Cardiac septum (tissue), 1 donor: ENCODE measurements around the gene NEUROD6. TPM values are rescaled to one million over a fixed set of nuclear protein-coding genes. Genes with fewer than 3 reads are reported as not detected.

Source experiments
- DNase-seq: peaks from one replicate; pipeline ENCODE4 v3.0.0-alpha.2; 2020; ENCODE audit warnings: low spot score
- intact Hi-C: fragments of 100-400 bp; cut with DNase I; formaldehyde crosslinking; loops from one replicate; pipeline ENCODE4 v1.14.0; 2022
- total RNA-seq: library from RNA; stranded (reverse); fragmentation: NEBNext Ultra II Directional; extraction: Animal tissue kit (Norgen Biotek cat#: 25700); gene quantifications from one replicate; pipeline ENCODE4 v1.2.1, GENCODE V29; 2021
- donor health status: DM: no; HTN: no; CAD: no.

NEUROD6 gene
- total RNA-seq, 1 donor from 2014 or later = not detected

DNA sequence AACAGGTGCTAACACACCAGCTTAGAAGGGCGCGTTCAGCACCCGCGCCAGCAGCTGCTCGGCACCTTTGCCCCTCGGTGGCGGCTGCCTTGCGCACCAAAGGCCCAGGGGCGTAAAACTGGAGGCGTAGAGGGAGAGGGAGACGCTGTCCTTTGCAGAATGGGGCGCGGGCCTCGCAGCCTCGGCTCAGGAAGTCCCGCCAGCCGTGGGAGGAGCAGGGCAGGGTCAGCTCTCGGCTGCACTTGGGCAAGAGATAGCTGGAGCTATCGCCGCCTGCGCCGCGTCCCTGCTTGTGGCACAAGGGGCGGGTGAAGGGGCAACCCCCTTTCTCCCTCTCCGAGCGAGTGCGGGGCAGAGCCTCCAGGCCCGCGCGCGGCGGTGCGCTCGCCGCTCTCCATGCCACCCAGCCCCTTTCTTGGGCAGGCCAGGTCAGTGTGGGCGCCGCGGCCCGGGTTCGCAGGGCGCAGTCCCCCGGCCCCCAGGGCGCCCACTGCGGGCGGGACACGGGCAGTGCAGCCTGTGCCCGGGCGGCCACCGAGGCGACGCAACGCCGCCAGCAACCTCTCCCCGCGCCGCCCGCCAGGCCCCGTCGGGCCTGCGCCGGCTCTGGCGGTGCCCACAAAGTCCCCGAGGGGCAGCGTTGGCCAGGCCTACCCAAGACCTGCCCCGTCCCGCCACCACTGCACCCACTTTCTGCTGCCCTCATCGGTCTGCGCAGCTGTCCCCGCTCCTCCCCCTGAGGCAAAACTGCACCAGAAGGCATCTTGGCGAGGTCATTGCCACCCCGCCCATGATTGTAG, 4.1 kb downstream of the NEUROD6 start:
- no peak for DNase-seq
- intact Hi-C loops = no loop called here

DNA sequence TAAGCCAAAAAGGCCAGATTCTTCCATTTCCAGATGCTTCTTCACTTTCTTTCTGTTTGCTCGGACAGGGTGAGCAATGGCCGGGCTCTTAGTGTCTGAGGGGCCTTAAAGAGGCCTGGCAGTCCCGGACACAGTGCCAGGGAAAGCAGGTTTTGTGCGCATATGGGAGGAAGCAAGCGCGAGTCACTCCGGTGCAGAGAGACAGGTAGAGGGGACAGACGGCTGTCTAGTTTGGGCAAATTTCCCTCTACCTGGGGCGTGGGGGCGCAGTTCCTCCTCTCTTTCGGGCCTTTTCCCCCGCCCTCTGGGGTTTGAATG, 4.7 kb downstream of the NEUROD6 start:
- intact Hi-C loops = no loop called here
- no peak for DNase-seq

DNA sequence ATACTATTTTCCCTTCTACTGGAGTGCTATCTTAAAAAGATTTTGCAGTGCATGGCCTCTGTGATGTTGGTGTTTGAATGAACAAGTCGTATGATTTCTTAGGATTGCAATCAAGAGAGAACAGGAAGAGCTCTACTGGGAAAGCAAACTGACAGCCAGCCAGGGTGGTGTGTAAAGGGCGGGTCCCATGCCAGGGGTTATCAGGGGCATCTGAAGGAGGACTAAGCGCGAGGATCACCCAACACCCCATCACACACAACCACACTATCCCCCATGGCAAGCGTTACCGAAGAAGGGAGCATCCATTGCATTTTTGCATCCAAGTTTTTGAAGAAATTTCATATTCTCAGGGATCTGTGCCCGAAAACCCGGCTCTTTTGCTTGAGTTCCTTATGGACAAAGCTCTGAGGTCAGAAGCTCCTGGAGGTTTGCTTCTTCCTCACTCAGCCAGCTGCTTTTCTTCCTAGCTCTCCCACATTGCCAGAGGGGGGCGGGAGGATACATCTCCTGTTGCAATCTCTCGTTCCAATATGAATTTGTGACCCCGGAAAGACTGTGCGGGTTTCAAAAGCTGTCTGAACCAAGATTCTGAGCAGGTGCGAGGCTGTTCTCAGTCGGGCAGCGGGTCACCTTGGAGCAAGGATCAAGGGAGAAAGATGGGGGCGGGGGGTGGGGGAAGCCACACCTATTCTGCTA, 5.2 kb downstream of the NEUROD6 start:
- intact Hi-C loops = no loop called here

DNA sequence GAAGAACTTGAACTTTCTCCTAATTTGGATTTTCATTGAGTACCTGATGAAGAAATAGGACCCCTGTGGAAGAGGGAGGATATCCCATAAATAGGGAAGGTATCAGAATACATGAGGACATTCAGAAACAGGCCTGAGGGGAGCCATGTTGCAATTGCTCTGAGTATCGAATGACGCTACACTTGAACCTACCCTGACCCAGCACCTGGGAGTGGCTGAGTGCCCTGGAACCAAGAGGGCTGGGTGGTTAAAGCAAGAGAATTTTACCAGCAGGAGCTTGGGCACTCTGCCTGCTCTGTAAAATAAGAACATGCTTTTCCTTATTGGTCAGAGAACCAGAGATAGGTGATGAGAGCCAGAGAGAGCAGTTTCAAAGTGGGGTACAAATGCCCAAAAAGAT, 7.2 kb downstream of the NEUROD6 start:
- intact Hi-C loops = no loop called here
- no peak for DNase-seq

More for the DNA sequence above, 5.2 kb downstream of the NEUROD6 start:
- no peak for DNase-seq

DNA sequence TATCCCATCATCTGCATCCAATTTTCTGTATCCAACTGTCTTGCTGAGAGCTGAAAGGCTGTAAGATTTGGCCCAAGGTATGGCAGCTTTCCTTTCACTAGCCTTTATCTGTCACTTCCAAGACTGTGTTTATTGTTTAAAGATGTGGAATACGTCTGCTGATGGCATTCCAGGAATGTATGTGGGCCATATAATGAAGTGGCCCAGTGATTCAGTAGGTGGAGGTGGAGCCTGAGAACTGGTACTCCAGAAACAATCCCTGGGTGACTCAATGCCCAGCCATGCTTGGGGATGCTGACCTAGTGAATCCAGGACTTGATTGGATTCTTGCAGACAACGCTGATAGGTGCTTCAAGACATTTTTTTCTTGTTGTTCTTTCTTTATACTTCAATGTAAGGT, 13.5 kb downstream of the NEUROD6 start:
- intact Hi-C loops = no loop called here
- DNase-seq = no peak

DNA sequence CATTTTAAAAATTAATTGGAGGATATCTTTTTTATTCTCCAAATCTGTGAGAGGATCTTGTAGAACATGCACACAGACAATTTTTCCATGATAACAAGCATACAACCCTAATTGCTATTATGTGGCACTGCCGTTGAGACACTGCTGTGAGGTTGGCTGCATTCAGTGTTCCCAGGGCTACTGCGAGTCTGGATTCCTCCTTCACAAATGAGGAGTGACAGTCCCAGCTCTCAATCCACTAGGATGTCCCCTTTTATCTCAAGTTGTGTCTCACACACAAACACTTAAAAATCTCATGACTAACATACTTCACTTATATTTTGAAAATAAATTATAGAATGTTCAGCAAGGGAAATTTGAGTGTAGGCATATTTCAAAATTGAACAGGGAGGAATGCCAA, 14.1 kb downstream of the NEUROD6 start:
- DNase-seq = no peak
- intact Hi-C loops = no loop called here

DNA sequence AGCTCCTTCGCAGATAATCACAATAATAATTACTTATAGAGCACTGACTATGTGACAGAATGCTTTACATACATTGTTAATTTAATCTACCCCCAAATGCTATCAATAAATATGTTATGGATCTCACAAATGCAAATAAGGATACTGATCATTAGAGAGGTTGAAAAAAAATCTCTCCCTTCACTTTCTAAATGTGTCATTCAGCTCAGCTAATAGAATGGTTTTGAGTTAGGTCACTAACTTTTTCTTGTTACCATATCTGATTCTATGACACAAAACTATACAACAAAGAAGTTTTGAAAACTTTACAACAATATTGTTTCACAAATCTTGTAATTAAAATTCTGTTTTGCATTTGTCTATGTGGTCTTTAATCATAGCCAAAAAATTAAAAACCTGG, 17.4 kb downstream of the NEUROD6 start:
- no peak for DNase-seq
- intact Hi-C loops = no loop called here

DNA sequence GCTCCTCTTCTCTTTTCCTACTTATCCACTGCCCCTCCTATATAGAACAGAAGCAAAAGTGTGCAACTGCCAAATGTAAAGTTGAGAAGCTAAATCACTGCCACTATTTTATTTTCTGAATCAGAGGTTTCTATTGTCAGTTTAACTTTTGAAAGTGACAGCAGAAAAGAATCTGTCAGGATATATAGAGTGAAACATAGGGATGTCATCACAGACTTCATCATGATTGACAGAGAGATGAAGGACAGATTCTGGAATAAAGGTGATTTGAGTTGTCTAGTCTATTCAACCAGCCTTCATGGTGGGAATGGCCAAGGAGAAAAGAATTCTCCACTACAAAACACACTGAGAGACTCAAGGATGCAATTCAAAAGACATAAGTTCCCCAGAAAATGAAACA, 19.9 kb downstream of the NEUROD6 start:
- DNase-seq = no peak
- intact Hi-C loops = no loop called here

DNA sequence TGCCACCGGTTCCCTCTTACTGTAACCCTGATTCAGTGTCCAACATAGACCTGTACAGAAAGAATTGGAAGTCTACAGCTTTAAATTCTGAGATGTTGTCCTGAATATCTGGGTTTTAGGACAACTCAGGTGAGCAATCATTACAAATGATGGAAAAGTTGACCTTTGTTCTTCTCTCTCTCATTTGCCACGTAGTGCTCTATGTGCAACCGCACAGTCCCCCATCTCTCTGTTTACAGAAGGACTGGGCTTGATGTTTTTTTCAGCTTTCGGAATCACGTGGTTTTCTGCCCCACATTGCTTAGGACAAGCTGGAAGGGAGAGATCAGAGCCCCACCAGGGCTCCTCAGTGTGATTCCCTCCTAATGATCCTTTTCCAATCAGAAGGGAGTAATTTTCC, 22.2 kb downstream of the NEUROD6 start:
- DNase-seq = no peak
- intact Hi-C loops = no loop called here

DNA sequence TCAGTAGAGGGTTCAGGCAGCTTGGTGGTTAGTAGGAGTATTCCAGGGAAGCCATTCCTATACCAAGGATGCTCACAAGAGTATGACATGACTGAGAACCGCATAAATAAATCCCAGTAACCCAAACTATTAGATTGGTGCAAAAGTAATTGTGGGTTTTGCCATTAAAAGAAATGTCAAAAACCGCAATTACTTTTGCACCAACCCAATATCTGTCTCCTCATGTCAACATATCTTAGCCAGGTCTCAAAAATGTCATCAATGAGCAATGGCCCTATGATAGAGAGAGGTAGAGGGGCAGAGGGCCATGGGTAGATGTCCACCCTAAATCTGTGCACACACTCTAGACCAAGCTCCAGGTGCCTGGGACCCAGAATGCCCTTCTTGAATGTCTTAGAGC, 23.6 kb downstream of the NEUROD6 start:
- intact Hi-C loops = no loop called here

DNA sequence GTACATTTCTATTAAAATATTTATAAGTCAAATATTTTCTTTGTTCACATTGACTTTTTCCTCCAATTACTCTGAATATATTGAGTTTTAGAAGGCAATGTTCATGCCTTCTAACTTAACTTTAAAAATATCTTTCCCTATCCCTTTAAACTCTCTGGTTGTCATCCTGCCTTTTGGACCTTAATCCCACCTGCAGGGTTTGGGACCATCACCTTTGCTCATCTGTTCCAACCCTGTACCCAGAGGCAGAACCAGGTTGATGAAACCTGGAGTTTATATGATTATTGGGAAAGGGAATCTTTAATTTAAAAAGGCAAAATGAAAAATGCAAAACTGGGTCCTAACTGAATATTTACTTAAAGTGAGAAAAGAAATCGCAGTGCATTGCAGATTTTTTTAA, 24.8 kb downstream of the NEUROD6 start:
- DNase-seq = no peak
- intact Hi-C loops = no loop called here

More for the DNA sequence above, 23.6 kb downstream of the NEUROD6 start:
- no peak for DNase-seq

DNA sequence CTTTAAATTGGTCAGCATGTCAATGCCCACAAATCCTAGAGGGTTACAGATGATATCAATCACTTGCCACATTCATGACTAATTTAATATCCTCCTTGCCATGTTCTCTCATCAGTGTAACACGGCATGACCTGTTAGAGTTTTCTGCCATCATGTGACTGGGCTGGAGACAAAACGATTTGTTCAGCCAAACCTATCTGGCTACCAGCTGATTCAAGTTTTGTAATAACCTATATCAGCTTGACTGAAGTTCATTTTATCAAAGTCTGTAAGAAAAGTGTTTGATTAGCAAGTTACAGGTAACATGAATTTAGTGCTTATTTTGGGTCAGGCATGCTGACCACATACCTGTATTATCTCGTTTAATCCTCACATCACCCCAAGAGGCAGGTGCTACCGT, 25.7 kb downstream of the NEUROD6 start:
- intact Hi-C loops = no loop called here
- no peak for DNase-seq

DNA sequence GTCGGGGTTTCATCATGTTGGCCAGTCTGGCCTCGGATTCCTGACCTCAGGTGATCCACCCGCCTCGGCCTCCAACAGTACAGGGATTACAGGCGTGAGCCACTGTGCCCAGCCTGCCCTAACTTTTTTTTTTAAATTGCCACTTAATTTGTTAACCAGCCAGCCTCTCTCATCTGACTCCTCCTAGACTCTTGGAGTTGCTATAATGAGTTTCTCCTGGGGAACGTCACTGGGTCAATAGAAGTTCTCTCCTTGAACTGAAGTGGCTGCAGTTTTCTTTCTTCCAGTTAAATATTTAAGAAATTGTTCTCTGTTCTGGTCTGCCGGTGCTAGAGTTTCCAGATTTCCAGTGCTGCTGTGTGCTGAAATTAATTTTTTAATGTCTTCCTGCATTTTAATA, 27.6 kb downstream of the NEUROD6 start:
- no peak for DNase-seq
- intact Hi-C loops = no loop called here

DNA sequence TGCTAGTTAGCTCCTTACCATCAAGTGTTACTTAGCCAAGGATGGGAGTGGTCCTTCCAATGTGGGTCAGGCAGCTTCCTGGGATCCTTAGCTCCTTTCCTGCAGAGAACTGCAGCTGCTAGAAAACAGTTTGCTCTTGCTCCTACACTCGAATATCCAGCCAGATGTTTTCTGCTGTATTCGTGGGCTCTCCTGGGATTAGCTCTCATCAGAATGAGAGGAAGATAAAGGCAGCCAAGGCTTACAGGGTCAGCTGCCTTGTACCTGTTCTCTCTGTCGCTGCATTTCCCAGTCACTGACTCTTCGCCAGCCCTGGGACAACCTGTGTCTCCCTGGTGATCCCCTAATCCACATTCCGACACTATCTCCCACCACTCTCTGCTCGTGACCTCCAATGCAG, 29.0 kb downstream of the NEUROD6 start:
- DNase-seq = no peak
- intact Hi-C loops = no loop called here

DNA sequence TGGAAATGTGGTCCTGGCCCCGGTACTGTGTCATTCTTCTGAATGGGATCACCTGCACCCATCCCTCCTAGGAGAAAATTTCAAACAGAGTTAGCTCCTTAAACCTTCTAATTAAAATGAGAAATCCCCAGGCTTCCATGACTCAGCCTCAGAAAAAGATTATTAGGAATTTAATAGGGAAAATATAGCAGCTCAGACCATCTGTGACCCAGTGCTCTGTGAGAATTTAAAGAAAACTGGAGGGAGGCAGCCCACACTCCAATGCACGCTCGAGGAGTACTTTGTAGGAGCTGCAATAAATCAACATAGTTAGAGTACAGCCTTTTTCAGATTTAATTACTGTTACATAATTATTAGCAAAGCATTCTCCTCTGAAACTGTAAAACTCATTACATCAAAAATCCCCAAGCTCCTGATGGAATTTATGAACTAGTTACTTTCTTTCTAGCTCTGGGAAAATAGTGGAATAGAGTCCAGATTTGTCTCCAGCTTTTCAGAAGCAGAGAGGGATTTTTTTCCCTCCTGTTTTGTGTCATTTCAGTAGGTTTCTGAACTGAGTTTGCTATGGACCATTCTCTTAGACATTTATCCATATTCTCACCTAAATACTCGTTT, 30.1 kb downstream of the NEUROD6 start:
- intact Hi-C loops = no loop called here
- DNase-seq = no peak

DNA sequence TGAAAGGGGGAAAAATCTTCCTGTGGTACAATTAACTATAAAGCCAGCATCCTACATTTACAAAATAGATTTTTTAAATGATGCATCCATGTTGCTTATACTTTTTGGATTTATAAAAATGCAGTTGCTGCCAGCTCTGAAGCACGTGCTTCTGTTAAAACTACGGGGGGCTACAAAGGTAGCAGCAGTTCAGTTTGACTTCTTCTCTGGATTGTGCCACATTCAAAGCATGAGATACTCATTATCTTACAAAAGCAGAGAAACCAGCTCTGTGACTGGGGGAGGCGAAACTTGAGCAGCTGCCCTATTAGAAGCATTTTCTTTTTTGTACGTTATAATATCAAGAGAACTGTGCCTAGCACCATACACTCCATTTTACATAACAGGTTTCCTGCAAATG, 31.1 kb downstream of the NEUROD6 start:
- intact Hi-C loops = no loop called here
- DNase-seq = no peak

DNA sequence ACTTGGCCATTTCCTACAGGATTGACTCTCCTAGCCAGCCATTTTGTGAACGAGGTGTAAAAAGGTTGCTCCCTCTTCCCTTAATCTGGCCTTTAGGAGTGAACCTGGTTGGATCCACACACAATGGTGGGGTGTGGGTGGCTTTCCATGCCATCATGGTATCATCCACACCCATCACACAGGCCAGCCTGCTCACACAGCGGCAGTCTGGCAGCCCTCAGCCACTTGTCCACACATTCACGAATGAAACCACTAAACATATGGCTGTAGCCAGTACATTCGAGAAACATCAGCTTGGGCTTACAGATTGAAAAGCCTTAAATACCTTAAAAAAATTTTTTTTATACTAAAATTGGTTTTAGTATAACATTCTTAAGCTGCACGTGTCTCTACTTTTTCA, 31.9 kb downstream of the NEUROD6 start:
- intact Hi-C loops = no loop called here

DNA sequence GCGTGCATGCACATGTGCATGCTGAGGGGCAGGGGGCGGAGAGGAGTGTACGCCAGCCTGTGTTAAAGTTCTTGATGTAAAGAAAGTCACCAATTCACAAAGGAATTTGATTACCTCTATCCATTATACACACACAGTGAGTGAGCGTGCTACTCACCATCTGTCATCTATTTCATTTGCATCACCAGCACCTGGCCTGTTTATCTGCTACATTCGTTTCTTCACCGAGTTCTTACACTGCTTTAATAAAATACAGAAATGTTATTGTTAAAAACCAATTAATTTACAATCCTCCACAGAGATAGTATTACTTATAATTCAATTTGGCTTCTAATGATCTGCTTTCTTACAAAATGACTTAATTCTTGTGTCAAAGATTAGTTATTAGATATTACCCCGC, 32.6 kb downstream of the NEUROD6 start:
- intact Hi-C loops = no loop called here
- no peak for DNase-seq

More for the DNA sequence above, 31.9 kb downstream of the NEUROD6 start:
- DNase-seq = no peak

DNA sequence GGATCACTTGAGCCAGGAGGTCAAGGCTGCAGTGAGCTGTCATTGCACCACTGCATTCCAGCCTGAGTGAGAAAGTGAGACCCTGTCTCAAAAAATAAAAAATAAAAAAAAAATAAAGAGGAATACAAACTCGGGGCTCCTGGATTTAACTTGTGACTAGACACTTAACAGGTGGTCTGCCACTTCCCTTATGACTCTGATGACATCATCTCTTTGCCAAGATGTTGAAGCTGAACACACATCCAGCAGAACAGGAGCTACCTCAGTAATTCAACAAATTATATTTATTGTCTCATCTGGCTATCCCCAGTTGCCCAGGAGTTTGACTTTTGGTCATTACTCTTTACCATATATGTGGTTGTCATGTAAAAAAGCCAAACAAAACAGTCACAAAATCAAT, 35.3 kb downstream of the NEUROD6 start:
- DNase-seq = no peak
- intact Hi-C loops = no loop called here

DNA sequence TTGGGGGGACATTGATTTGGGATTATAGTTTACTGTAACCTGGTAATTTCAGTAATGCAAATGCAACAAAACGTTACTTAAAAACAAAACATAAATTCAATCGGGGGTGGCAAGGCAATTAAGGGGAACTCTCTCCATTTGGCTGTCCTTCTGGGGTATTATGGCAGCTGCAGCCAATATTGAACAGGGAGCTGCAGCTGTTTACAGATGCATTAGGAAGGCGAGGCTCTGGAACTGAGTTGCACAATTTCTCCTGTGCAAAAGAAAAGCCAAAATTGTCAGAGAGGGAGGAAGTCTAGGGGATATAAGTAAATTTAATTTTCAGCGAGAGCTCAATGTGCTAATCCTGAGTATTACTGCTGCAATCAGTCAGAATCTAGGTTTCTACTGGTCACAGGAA, 36.1 kb downstream of the NEUROD6 start:
- no peak for DNase-seq
- intact Hi-C loops = no loop called here

DNA sequence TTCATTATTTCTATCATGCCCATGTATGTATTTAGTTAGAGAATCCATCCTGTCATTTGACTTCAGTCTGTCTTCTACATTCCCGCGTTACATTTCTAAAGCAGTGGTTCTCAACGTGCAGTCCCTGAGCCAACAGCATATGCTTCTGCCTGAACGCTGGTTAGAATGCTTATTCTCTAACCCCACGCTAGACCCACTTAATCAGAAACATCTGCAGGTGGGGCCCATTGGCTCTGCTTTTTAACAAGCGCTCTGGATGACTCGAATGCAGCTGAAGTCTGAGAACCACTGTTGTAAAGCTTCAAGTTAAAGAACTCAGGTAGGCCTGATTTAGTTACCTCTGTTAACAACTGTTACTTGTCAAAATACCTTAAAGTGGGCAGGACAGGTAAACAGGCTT, 38.2 kb downstream of the NEUROD6 start:
- intact Hi-C loops = no loop called here
- DNase-seq = no peak
